Trophoblast cell (in vitro differentiated cells and primary cell): ENCODE results near the gene HDDC2.
A peak's percentile ranks its signal among the peaks of the same experiment; 100 is the strongest.

Source experiments
- DNase-seq, 2 donors: peaks; one replicate each; pipeline ENCODE4 v3.0.0-alpha.2; 2016
- H2AFZ ChIP-seq: 2 replicates; pipeline ENCODE4 v1.6.1; 2013; ENCODE audit warnings: low read length, moderate library complexity, mild to moderate bottlenecking; ENCODE audit not compliant: insufficient read depth, poor library complexity
- H2AK5ac ChIP-seq: 2 replicates; pipeline ENCODE4 v1.6.1; 2013; ENCODE audit warnings: mild to moderate bottlenecking, low read length
- H2BK120ac ChIP-seq: 2 replicates; pipeline ENCODE4 v1.6.1; 2013; ENCODE audit warnings: low read length, mild to moderate bottlenecking, moderate library complexity; ENCODE audit not compliant: insufficient read depth, poor library complexity
- H2BK12ac ChIP-seq: 2 replicates; pipeline ENCODE4 v1.6.1; 2013; ENCODE audit warnings: mild to moderate bottlenecking, low read length, moderate library complexity
- H2BK5ac ChIP-seq: 2 replicates; pipeline ENCODE4 v1.6.1; 2013; ENCODE audit warnings: low read length, low read depth, moderate library complexity, mild to moderate bottlenecking; ENCODE audit not compliant: poor library complexity
- H3K14ac ChIP-seq: 2 replicates; pipeline ENCODE4 v1.6.1; 2013; ENCODE audit warnings: mild to moderate bottlenecking, low read length
- H3K18ac ChIP-seq: 2 replicates; pipeline ENCODE4 v1.6.1; 2013; ENCODE audit warnings: mild to moderate bottlenecking, low read length
- H3K23ac ChIP-seq: 2 replicates; pipeline ENCODE4 v1.6.1; 2013; ENCODE audit warnings: low read length
- H3K27ac ChIP-seq: 2 replicates; pipeline ENCODE4 v1.5.1; 2013; ENCODE audit warnings: low read depth, mild to moderate bottlenecking, inconsistent platforms, low read length, moderate library complexity
- H3K27me3 ChIP-seq: 2 replicates; pipeline ENCODE4 v1.6.1; 2013; ENCODE audit warnings: inconsistent platforms, mild to moderate bottlenecking, low read length, moderate library complexity; ENCODE audit not compliant: insufficient read depth
- H3K36me3 ChIP-seq, 2 experiments: 1 replicate in 1 of 2; 2 replicates in 1 of 2; pipeline ENCODE4 v1.6.1; 2013; ENCODE audit warnings: low read length in 2 of 2, mild to moderate bottlenecking in 2 of 2, moderate library complexity in 1 of 2; ENCODE audit not compliant: insufficient read depth in 2 of 2, control insufficient read depth in 1 of 2
- H3K4ac ChIP-seq: 2 replicates; pipeline ENCODE4 v1.6.1; 2013; ENCODE audit warnings: low read depth, mild to moderate bottlenecking, low read length, moderate library complexity
- H3K4me1 ChIP-seq, 2 experiments: 1 replicate in 1 of 2; 2 replicates in 1 of 2; pipeline ENCODE4 v1.6.1; 2013; ENCODE audit warnings: low read length in 2 of 2, mild to moderate bottlenecking in 2 of 2, moderate library complexity in 1 of 2; ENCODE audit not compliant: insufficient read depth in 2 of 2, control insufficient read depth in 1 of 2
- H3K4me2 ChIP-seq: 2 replicates; pipeline ENCODE4 v1.6.1; 2013; ENCODE audit warnings: inconsistent platforms, mild to moderate bottlenecking, low read length, moderate library complexity
- H3K4me3 ChIP-seq: 2 replicates; pipeline ENCODE4 v1.5.1; 2013; ENCODE audit warnings: mild to moderate bottlenecking, low read depth, low read length, inconsistent platforms
- H3K79me1 ChIP-seq: one replicate; pipeline ENCODE4 v1.6.1; 2013; ENCODE audit warnings: low read length
- H3K79me2 ChIP-seq: 2 replicates; pipeline ENCODE4 v1.6.1; 2013; ENCODE audit warnings: low read length, mild to moderate bottlenecking; ENCODE audit not compliant: control insufficient read depth, insufficient read depth, poor library complexity
- H3K9ac ChIP-seq: 2 replicates; pipeline ENCODE4 v1.6.1; 2013; ENCODE audit warnings: mild to moderate bottlenecking, low read length
- H3K9me3 ChIP-seq: 2 replicates; pipeline ENCODE4 v1.6.1; 2013; ENCODE audit warnings: low read depth, mild to moderate bottlenecking, control low read depth, inconsistent platforms, low read length; ENCODE audit not compliant: insufficient read depth
- H4K12ac ChIP-seq: 2 replicates; pipeline ENCODE4 v1.6.1; 2013; ENCODE audit warnings: low read depth, mild to moderate bottlenecking, low read length, moderate library complexity
- H4K8ac ChIP-seq: 2 replicates; pipeline ENCODE4 v1.6.1; 2013; ENCODE audit warnings: low read depth, mild to moderate bottlenecking, low read length, moderate library complexity
- H4K91ac ChIP-seq: one replicate; pipeline ENCODE4 v1.6.1; 2013; ENCODE audit warnings: low read depth, mild to moderate bottlenecking, low read length, moderate library complexity
- WGBS: extraction: QIAGEN DNeasy Blood & Tissue Kit; methylation state at CpG from one replicate; pipeline ENCODE4 v1.1.7; 2013; ENCODE audit warnings: missing lambda C conversion rate; ENCODE audit not compliant: insufficient read length, insufficient coverage; ENCODE audit errors: extremely low coverage; 5-methylcytosine and 5-hydroxymethylcytosine counted together

Gene HDDC2

GRCh38 chr6:125300992-125301434, 754 bp downstream of the HDDC2 start:
- peak overlapping the region; percentile 94 for H4K12ac ChIP-seq
- WGBS: no CpG with 5 or more reads among the region's 11 CpGs
- H2AK5ac ChIP-seq: no peak overlapping the region
- H3K23ac ChIP-seq: no peak overlapping the region
- H4K8ac ChIP-seq: peak overlapping the region; percentile 97
- H3K4me3 ChIP-seq: peak overlapping the region; percentile 91
- H3K79me1 ChIP-seq: peaks cover 7% of the 10 kb centered on the region
- H2AFZ ChIP-seq: peak overlapping the region; percentile 90
- peak overlapping the region; percentile 91 for H4K91ac ChIP-seq
- H3K4ac ChIP-seq: peak overlapping the region; percentile 74
- peak in 1 of 2 donors; percentile 42 for DNase-seq
- H3K36me3 ChIP-seq: peaks cover 6 to 8% of the 10 kb centered on the region in 2 experiments
- peaks cover 6% of the 10 kb centered on the region for H3K79me2 ChIP-seq
- peak overlapping the region; percentile 81 for H3K27ac ChIP-seq
- H3K27me3 ChIP-seq: no peaks in the 10 kb centered on the region
- peak overlapping the region; percentile 70 for H3K4me2 ChIP-seq
- no peak overlapping the region for H2BK12ac ChIP-seq
- H3K4me1 ChIP-seq: peaks cover 0 to 1% of the 10 kb centered on the region in 2 experiments
- H3K9me3 ChIP-seq: no peaks in the 10 kb centered on the region
- peak overlapping the region; percentile 89 for H3K9ac ChIP-seq
- peak overlapping the region; percentile 95 for H3K18ac ChIP-seq
- peak overlapping the region; percentile 95 for H3K14ac ChIP-seq
- H2BK120ac ChIP-seq: peak overlapping the region; percentile 91
- H2BK5ac ChIP-seq: peak overlapping the region; percentile 85

GRCh38 chr6:125299257-125299656, 2.5 kb downstream of the HDDC2 start:
- Histone ChIP-seq H3K23ac (no peak overlapping the region), H3K27ac (no peak overlapping the region), H3K9ac (no peak overlapping the region), H3K14ac (no peak overlapping the region), H2BK12ac (no peak overlapping the region), H2AK5ac (no peak overlapping the region), H3K27me3 (no peaks in the 10 kb centered on the region), H3K4me1 (peaks cover 0 to 1% of the 10 kb centered on the region in 2 experiments), H3K79me2 (peaks cover 6% of the 10 kb centered on the region), H4K12ac (no peak overlapping the region), H3K18ac (no peak overlapping the region), H3K4me2 (no peak overlapping the region), H3K9me3 (no peaks in the 10 kb centered on the region), H3K4me3 (no peak overlapping the region), H2BK5ac (no peak overlapping the region), H4K8ac (no peak overlapping the region), H3K36me3 (peaks cover 6 to 12% of the 10 kb centered on the region in 2 experiments), H2AFZ (no peak overlapping the region), H3K4ac (peak overlapping the region; percentile 4), H2BK120ac (no peak overlapping the region), H3K79me1 (peaks cover 7% of the 10 kb centered on the region), H4K91ac (no peak overlapping the region)
- DNase-seq: no peak
- no CpG with 5 or more reads among the region's 3 CpGs for whole genome bisulfite sequencing

- Histone ChIP-seq H3K18ac (no peak overlapping the region), H3K23ac (no peak overlapping the region), H3K4me3 (no peak overlapping the region), H3K79me1 (peaks cover 3% of the 10 kb centered on the region), H4K8ac (no peak overlapping the region), H4K91ac (no peak overlapping the region), H3K79me2 (peaks cover 2% of the 10 kb centered on the region), H3K4me2 (no peak overlapping the region), H3K14ac (no peak overlapping the region), H3K9ac (no peak overlapping the region), H2BK5ac (no peak overlapping the region), H3K4ac (no peak overlapping the region), H3K9me3 (no peaks in the 10 kb centered on the region), H3K4me1 (peaks cover 0 to 1% of the 10 kb centered on the region in 2 experiments), H3K27me3 (no peaks in the 10 kb centered on the region), H4K12ac (no peak overlapping the region), H2BK12ac (no peak overlapping the region), H3K27ac (no peak overlapping the region), H2AK5ac (no peak overlapping the region), H3K36me3 (peaks cover 6 to 19% of the 10 kb centered on the region in 2 experiments), H2AFZ (no peak overlapping the region), H2BK120ac (no peak overlapping the region)
- WGBS: no CpG with 5 or more reads among the region's 1 CpG
- DNase-seq: no peak
Measured at GRCh38 chr6:125296471-125296870, 5.3 kb downstream of the HDDC2 start.

GRCh38 chr6:125294925-125295324, 6.8 kb downstream of the HDDC2 start:
- Histone ChIP-seq H2BK5ac (no peak overlapping the region), H2AK5ac (no peak overlapping the region), H3K9ac (no peak overlapping the region), H3K9me3 (no peaks in the 10 kb centered on the region), H3K27me3 (no peaks in the 10 kb centered on the region), H3K4me1 (no peaks in the 10 kb centered on the region), H3K4me3 (no peak overlapping the region), H3K4me2 (no peak overlapping the region), H3K36me3 (peaks cover 6 to 19% of the 10 kb centered on the region in 2 experiments), H2AFZ (no peak overlapping the region), H2BK12ac (no peak overlapping the region), H4K91ac (no peak overlapping the region), H3K14ac (no peak overlapping the region), H3K23ac (no peak overlapping the region), H3K27ac (no peak overlapping the region), H3K79me2 (no peaks in the 10 kb centered on the region), H3K18ac (no peak overlapping the region), H2BK120ac (no peak overlapping the region), H3K4ac (no peak overlapping the region), H4K8ac (no peak overlapping the region), H3K79me1 (no peaks in the 10 kb centered on the region), H4K12ac (no peak overlapping the region)
- peak in 1 of 2 donors; percentile 34 for DNase-seq
- no CpG with 5 or more reads among the region's 3 CpGs for WGBS
